Kidney (tissue), 14 donors: Measurements from ENCODE around the gene SYT3. TPM values are rescaled to one million over a fixed set of nuclear protein-coding genes. Genes with fewer than 3 reads are reported as not detected.

Experiments
- DNase-seq, 5 donors: peaks; one replicate each; pipeline ENCODE4 v3.0.0-alpha.2; 2013 to 2020
- FAIRE-seq: peaks from 2 replicates; lab custom pipeline; 2012; peaks lifted over from hg19 to GRCh38; lab: Jason Lieb, UNC
- H3K27ac ChIP-seq, 2 donors: one replicate each; pipeline ENCODE4 v1.7.0; 2013; ENCODE audit warnings: low read depth in 2 of 2, low read length in 2 of 2, inconsistent platforms in 1 of 2
- H3K27me3 ChIP-seq: one replicate; pipeline ENCODE4 v1.7.1; 2013; ENCODE audit warnings: low read length, inconsistent platforms; ENCODE audit not compliant: control insufficient read depth, insufficient read depth
- H3K36me3 ChIP-seq, 3 donors: one replicate each; pipeline versions ENCODE4 v1.7.0 to v1.7.1; 2013; ENCODE audit warnings: low read length in 3 of 3, control low read depth in 1 of 3, inconsistent platforms in 1 of 3; ENCODE audit not compliant: insufficient read depth in 3 of 3, control insufficient read depth in 2 of 3
- H3K4me1 ChIP-seq, 3 donors: one replicate each; pipeline versions ENCODE4 v1.7.0 to v1.7.1; 2013; ENCODE audit warnings: low read length in 3 of 3, inconsistent platforms in 1 of 3, low read depth in 1 of 3; ENCODE audit not compliant: control insufficient read depth in 2 of 3, insufficient read depth in 2 of 3
- H3K4me3 ChIP-seq, 3 donors: one replicate each; pipeline versions ENCODE4 v1.7.0 to v1.8.1; 2013; ENCODE audit warnings: low read length in 3 of 3, control low read depth in 1 of 3, inconsistent platforms in 1 of 3
- H3K9ac ChIP-seq, 3 donors: one replicate each; pipeline versions ENCODE4 v1.7.0 to v1.7.1; 2013; ENCODE audit warnings: low read length in 3 of 3, control low read depth in 1 of 3, inconsistent platforms in 1 of 3
- H3K9me3 ChIP-seq, 3 donors: one replicate each; pipeline versions ENCODE4 v1.7.0 to v1.7.1; 2013; ENCODE audit warnings: low read length in 3 of 3, control low read depth in 1 of 3, inconsistent platforms in 1 of 3; ENCODE audit not compliant: control insufficient read depth in 2 of 3, insufficient read depth in 1 of 3
- intact Hi-C: fragments of 100-400 bp; cut with DNase I; formaldehyde crosslinking; loops from one replicate; pipeline ENCODE4 v1.11.1; 2022
- polyA plus RNA-seq: library from polyadenylated mRNA; stranded (reverse); fragments of 350-450 nt; fragmentation: Illumina TruSeq; extraction: RNeasy Lipid Tissue Mini Kit (QIAGEN cat#74804); gene quantifications from one replicate; pipeline ENCODE4 v1.2.3, GENCODE V29; 2014; ENCODE audit warnings: low read depth, low replicate concordance; ENCODE audit not compliant: insufficient read depth
- total RNA-seq: library from RNA; stranded (reverse); fragmentation: NEBNext Ultra II Directional; extraction: Animal tissue kit (Norgen Biotek cat#: 25700); gene quantifications from one replicate; pipeline ENCODE4 v1.2.1, GENCODE V29; 2021
- TF ChIP-seq, protein P1 (sequence below): IDR thresholded peaks from 3 replicates; pipeline ENCODE4 v1.5.1; 2012; ENCODE audit warnings: mild to moderate bottlenecking, moderate library complexity, borderline replicate concordance; ENCODE audit not compliant: insufficient read depth; ENCODE audit errors: extremely low read depth
- donor health status: control.
- donor health status: control.
- donor health status: control.
- donor health status: control.
- donor health status: control.
- donor health status: DM: yes; HTN: yes; CAD: no.
- donor health status: Normal renal cell carcinoma (clear cell type).

The SYT3 gene
- total and polyA plus RNA-seq, 2 donors from 2014 or later, result 0.54 to 0.63 TPM

DNA sequence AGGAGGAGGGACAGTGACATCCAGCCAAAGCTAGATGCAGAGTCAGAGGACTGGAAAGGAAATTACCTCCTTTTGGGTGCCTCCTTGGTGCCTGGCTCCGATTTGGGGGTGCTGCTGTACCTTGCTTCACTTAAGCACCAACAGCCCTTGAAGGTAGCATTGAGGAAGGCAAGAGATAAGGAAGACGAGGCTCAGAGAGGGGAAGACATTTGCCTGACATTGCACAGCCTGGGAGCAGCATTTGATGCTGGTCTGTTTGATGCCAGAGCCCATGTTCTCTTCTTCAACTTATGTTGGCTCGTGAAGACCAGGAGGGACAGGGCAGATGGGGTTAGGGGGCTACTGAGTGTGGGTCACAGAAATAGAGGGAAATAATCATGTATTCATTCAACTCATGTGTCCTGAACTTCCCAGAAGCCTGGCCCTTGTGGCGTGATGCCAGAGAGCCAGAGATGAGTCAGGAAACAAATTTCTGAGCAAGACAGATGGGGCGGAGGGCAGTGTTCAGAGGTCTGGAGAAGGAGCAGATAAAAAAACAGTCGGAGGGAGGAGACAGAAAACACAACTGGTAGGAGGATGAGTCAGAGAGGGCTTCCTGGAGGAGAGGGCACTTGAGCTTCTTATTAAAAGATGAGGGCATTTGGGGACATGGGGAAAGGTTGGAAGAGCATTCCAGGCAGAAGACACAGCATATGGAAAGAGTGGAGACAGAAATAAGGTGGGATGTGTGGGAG lies 6.6 kb upstream of the SYT3 start:
- H3K9ac ChIP-seq, result no peak overlapping the region
- intact Hi-C loops, result no loop called here
- no peak overlapping the region for H3K27ac ChIP-seq
- no peaks in the 10 kb centered on the region for H3K36me3 ChIP-seq
- H3K4me3 ChIP-seq, result no peak overlapping the region
- DNase-seq (no peak), FAIRE-seq (no peak)
- no peaks in the 10 kb centered on the region for H3K4me1 ChIP-seq
- no peaks in the 10 kb centered on the region for H3K9me3 ChIP-seq
- TF ChIP-seq, protein P1, sequence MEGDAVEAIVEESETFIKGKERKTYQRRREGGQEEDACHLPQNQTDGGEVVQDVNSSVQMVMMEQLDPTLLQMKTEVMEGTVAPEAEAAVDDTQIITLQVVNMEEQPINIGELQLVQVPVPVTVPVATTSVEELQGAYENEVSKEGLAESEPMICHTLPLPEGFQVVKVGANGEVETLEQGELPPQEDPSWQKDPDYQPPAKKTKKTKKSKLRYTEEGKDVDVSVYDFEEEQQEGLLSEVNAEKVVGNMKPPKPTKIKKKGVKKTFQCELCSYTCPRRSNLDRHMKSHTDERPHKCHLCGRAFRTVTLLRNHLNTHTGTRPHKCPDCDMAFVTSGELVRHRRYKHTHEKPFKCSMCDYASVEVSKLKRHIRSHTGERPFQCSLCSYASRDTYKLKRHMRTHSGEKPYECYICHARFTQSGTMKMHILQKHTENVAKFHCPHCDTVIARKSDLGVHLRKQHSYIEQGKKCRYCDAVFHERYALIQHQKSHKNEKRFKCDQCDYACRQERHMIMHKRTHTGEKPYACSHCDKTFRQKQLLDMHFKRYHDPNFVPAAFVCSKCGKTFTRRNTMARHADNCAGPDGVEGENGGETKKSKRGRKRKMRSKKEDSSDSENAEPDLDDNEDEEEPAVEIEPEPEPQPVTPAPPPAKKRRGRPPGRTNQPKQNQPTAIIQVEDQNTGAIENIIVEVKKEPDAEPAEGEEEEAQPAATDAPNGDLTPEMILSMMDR, result no peak
- H3K27me3 ChIP-seq, result no peaks in the 10 kb centered on the region

DNA sequence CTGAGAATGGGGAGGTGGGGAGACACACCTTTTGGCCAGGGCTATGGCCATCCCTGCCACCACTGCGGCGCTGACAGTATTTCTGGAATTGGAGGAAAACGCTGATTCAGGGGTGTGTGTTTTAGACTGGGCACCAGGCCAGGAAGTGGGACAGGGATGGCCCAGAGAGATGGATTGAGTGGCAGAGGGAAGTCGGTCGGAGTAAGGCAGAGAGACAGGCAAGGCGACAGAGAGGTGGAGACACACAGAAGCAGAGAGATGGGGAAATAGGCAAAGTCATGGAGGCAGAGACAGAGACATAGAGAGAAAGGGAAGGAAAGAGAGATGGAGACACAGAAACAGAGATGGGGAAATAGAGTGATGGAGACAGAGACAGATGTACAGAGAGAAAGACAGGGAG lies 5.4 kb upstream of the SYT3 start:
- H3K27ac ChIP-seq, result no peak overlapping the region
- intact Hi-C loops, result no loop called here
- TF ChIP-seq, protein P1, result no peak
- no peaks in the 10 kb centered on the region for H3K36me3 ChIP-seq
- no peak overlapping the region for H3K9ac ChIP-seq
- DNase-seq (no peak), FAIRE-seq (no peak)
- H3K4me3 ChIP-seq, result no peak overlapping the region
- no peaks in the 10 kb centered on the region for H3K9me3 ChIP-seq
- H3K4me1 ChIP-seq, result no peaks in the 10 kb centered on the region
- no peaks in the 10 kb centered on the region for H3K27me3 ChIP-seq

DNA sequence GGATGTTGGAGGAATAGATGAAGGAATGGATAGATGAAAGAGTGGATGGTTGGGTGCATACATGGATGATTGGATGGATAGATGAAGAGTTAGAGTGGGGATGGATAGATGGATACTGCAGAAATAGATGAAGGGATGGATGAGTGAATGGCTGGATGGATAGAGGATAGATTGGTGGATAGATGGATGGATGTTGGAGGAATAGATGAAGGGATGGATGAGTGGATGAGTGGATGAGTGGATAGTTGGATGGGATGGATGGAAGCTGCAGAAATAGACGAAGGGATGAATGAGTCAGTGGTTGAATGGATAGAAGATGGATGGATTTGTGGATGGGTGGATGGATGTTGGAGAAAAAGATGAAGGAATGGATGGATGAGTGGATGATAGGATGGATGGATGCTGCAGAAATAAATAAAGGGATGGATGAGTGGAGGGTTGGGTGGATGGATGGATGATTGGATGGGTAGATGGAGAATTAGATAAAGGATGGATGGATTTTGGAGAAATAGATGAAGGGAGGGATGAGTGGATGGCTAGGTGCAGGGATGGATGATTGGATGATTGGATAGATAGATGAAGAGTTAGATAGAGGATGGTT lies 4.7 kb upstream of the SYT3 start:
- intact Hi-C loops, result no loop called here

More for the DNA sequence above, 4.7 kb upstream of the SYT3 start:
- Histone ChIP-seq H3K27me3 (no peaks in the 10 kb centered on the region), H3K9me3 (no peaks in the 10 kb centered on the region), H3K4me1 (no peaks in the 10 kb centered on the region), H3K27ac (no peak overlapping the region), H3K4me3 (no peak overlapping the region), H3K36me3 (no peaks in the 10 kb centered on the region), H3K9ac (no peak overlapping the region)
- TF ChIP-seq, protein P1, result no peak
- FAIRE-seq (no peak), DNase-seq (no peak)
